EL (cell line): ENCODE results near the gene ABTB2.
"Not testable (repeated sequence)": the region's sequence is repeated elsewhere in the genome, so short reads cannot be mapped to it uniquely, and the experiment has no call there.

Source experiments
- DNase-seq: peaks from one replicate; pipeline ENCODE4 v3.0.0-alpha.2; 2016

ABTB2 gene

DNA sequence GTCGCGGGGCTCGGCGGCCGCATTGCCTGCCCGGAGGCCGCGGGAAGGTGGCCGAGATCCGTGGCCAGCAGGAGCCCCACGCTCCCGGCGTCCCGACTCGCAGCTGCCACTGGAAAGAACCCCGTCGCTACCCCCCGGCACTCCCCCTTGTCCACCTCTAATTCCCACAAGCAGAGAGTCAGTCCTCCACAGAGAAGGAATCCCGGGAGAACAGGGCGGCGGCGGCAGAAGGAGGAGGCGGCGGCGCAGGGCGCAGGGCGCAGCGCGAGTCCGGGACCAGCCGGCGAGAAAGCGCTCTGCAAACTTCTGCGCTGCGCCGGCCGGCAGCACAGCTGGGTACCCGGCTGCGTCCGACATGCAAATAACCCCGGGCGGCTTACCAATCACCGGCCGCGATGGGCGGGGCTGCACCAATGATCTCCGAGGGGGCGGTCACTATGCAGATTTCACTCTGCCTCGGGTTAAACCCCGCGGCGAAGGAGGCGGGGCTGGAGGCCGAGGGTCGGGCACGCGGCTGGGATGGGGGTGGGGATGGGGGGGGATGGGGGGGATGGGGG, at the start of gene ABTB2:
Gene ABTB2, minus strand, starts transcription at position 310 of the 557 bp plus-strand sequence.
- DNase-seq, result peak; percentile 97

GRCh38 chr11:34407121-34407813, 49.5 kb upstream of the ABTB2 start:
- no peak for DNase-seq

GRCh38 chr11:34406413-34406812, 48.6 kb upstream of the ABTB2 start:
- no peak for DNase-seq

DNA sequence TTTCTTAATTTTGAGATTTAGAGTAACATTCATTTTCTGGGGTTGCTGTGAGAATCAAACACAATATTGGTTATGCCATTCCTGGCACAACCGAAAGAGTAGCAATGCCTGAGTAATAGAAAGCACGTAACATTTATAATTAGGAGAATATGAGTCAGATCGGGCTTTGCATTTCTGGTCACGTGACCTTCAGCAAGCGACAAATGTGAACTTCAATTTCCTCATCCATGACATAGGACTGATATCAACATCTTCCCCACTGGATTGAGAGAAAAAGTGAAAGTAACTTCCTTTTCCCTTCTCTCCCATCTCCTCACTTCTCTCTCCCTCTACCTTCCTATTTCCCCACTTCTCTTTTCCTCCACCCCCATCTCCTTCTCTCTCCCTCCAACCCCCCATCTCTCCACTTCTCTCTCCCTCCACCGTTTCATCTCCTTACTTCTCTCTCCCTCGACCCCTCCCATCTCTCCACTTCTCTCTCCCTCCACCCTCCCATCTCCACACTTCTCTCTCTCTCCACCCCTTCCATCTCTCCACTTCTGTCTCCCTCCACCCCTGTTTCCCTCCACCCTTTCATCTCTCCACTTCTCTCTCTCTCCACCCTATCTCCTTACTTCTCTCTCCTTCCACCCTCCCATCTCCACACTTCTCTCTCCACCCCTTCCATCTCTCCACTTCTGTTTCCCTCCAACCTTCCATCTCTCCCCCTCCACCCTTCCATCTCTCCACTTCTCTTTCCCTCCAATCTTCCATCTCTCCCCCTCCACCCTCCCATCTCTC, 47.5 kb upstream of the ABTB2 start:
- peak; percentile 44 for DNase-seq

DNA sequence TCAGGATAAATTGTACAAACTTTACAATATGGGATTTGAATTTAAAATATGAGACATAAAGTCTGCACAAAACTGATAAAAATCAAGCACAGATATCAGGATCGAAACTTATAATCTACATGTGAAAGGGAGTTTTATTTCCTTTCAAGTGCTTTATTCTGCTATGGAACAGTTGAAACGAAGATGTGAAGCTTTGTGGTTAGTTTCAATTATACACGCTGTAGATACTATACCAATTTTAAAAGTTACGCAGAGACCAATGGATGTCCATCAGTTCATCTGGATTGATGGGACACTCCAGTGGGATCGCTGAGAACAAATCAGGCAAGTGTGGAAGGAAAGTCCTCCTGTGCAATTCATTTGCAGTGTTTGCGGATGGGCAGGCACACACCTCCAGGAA, 46.5 kb upstream of the ABTB2 start:
- no peak for DNase-seq

DNA sequence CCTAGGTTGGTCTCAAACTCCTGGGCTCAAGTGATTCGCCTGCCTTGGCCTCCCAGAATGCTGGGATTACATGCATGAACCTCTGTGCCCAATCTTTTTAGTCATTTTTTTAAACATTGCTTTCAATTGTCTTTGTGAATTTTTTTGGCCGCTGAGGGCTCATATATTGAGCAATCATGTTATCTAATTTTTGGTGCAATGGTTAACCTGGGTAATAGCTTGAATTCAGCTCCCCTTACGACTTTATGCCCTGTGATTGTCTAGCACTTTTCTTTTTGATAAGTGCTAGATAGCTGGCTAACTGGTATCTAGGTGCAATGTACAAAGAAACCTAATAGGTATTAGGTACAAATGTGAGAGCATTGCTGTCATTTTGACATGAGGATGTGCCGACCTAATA, 45.6 kb upstream of the ABTB2 start:
- DNase-seq, result no peak

DNA sequence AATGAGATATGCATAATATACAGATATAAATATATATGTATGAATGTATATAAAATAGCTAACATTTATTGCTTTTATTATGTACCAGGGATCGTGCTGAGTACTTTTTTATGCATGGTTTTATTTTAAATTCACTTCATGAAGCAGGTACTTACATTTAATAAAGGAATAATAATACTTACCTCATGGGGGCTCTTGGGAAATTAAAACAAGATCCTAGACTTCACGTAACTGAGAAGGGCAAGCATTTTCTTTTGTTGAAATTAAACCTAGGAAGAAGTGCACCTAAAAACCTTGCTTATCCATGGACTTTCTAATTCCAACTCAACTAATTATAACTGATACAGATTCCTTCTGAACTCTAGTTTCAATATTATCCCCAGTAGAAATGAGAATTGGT, 40.0 kb upstream of the ABTB2 start:
- DNase-seq, result no peak

DNA sequence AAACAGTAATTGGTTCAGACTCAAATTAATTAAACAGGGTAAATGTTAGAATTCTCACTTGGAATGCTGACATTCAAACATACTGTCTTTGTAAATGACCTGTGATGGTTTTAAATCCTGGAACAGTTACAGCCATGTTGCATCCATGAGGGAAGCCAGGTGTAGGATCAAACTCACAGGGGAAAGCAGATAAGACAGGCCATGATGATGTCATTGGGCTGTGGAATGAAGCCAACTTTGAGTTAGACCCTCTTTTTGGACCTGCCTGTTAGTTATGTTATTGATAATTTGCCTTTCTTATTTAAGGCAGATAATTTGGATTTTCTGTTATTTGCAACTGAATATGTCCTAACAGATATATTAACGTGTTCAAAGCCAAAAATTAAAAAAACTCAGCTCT, 39.3 kb upstream of the ABTB2 start:
- no peak for DNase-seq

- DNase-seq, result peak; percentile 74
These were observed 38.2 kb upstream of the ABTB2 start for GRCh38 chr11:34395916-34396550.

- no peak for DNase-seq
These were observed 37.0 kb upstream of the ABTB2 start for GRCh38 chr11:34394771-34395300.

- DNase-seq, result no peak
These were observed 29.8 kb upstream of the ABTB2 start for GRCh38 chr11:34387653-34388052.

DNA sequence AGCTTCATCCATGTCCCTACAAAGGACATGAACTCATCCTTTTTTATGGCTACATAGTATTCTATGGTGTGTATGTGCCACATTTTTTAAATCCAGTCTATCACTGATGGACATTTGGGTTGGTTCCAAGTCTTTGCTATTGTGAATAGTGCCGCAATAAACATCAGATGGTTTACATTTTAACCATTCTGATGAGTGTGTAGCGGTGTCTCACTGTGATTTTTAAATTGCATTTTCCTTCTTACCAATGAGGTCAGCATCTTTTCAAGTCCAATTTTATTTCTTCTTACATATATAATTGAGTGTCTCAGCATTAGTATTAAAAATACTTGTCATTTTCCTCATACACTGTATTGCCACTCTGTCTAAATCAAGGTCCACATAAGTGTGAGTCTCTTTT, 28.5 kb upstream of the ABTB2 start:
- not testable (repeated sequence) for DNase-seq

- no peak for DNase-seq
These were observed 24.9 kb upstream of the ABTB2 start for GRCh38 chr11:34382532-34383276.

DNA sequence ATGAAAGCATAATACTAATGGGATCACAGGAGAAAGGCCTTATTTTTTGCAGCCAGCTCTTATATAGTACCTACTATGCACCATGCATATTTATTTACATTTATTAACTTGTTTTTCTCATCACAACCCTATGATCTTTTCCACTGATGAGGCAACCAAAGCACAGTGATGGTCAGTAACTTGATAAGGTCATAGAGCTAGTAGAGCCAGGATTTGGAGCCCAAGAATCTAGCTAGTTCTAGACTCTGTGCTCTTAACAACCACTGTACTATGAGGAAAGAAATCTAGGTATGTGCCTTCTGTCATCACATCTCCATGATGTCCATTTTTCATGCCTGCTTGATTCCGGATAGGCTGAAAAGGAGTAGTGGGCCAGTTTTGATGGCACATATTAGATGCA, 24.0 kb upstream of the ABTB2 start:
- DNase-seq, result no peak

- DNase-seq, result peak; percentile 82
These were observed 22.9 kb upstream of the ABTB2 start for GRCh38 chr11:34380696-34381095.

DNA sequence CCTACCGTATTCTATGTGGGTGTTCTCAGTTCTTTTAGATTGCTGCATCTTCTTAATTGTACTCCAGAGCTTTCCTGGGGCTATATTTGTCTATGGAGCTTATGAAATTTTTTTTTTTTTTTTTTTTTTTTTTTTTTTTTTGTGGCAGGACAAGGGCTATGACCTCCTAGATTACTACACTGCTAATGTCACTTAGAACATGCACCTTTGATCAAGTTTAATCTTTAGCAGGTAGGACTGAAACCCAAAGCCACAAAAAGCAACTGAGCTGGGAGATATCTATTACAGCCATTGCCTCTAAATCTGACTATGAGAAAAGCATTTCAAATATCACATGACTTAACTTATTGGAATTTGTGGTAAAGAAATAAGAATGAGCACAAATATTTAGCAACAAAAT, 21.7 kb upstream of the ABTB2 start:
- peak; percentile 18 for DNase-seq

DNA sequence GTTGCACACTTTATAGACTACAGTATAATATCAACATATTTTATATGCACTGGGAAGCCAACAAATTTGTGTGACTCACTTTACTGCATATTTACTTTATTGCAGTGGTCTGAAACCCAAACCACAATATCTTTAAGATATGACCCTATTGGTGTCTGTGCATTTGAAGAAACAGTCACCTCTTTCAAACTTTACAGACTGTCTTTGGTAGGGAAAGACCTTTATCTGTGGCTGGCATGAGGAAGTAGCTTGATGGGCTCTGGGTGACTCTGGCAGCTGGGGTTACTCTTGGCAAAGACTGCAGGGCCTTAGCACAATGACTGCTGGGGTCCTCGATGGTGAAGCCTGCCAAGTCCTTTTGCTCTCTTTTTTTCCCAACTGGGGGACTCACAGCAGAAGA, 21.3 kb upstream of the ABTB2 start:
- peak; percentile 78 for DNase-seq

- no peak for DNase-seq
These were observed 15.9 kb upstream of the ABTB2 start for GRCh38 chr11:34373727-34374126.

- DNase-seq, result no peak
These were observed 8.7 kb upstream of the ABTB2 start for GRCh38 chr11:34366522-34366921.

DNA sequence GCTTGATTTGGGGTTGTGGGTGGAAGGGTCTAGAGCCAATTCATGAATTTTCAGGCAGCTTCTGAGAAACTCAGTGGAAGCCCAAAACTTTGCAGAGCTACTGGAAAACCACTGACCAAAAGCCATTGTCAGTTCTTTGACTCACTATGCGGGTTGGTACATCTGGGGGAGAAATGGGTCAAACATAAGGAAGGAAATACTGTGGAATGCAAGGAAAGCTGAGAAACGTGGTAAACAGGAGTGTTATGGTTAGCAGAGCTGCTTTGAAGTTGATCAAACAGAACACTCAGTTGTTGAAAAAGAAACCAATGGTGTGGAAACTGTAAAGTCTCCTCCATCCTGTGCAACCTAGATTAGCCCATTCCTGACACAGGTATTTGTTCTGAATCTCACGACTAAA, 6.3 kb upstream of the ABTB2 start:
- no peak for DNase-seq

DNA sequence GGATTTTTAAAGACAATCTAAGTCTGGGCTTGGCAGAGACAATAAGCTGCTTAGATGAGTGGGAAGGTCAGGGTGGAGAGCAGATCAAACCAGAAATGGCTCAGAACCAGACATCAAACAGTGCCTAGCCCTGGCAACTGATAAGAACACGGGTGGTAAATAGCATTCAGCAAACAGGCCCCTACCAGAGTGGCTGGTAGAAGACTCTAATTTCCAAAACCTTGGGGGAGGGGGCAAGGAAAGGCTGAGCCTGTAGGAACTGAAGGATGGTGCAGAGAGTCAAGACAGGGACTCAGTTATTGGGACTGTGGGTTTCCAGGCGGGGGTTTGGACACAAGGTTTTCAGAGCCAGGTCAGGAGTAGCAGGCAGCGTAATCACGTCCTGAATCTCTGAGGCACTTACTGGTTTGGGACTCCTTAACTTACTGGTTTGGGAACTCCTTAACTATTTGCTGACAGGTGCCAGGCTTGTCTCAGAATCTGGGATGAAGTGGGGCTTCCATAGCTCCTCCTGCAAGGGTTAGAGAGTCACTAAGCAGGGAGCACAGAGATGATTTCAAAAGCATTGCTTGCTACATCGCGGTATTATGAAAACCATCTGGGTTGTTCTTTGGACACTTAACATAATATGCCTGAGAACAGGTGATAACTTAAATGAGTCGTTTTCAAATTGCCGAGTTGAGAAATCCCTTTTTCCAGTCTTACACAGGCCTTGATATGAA, 5.7 kb upstream of the ABTB2 start:
- DNase-seq, result no peak

DNA sequence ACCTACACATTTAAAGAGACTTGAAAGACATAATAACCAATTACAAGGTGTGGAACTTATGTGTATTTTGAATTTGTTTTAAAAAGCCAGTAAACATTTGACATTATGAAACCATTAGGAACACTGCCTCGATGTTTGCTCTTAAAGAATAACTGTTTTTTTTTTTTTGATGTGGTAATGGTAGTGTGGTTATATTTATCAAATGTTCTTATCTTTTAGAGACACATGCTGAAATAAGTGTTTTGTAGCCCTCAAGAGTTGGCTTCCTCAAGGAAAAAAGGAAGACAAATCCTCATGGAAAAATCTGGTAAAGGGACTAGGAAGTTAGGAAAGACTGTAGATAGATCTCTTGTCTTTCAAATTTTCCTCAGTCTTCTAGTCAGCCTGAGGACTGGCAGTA, 2.2 kb upstream of the ABTB2 start:
- no peak for DNase-seq
